GM04504 (cell line): ENCODE data around the gene MAN2B2.
"Not testable (repeated sequence)": the region's sequence is repeated elsewhere in the genome, so short reads cannot be mapped to it uniquely, and the experiment has no call there.

Experiments
- DNase-seq: peaks from one replicate; pipeline ENCODE4 v3.0.0-alpha.2; 2012; ENCODE audit warnings: low read depth

Gene MAN2B2

DNA sequence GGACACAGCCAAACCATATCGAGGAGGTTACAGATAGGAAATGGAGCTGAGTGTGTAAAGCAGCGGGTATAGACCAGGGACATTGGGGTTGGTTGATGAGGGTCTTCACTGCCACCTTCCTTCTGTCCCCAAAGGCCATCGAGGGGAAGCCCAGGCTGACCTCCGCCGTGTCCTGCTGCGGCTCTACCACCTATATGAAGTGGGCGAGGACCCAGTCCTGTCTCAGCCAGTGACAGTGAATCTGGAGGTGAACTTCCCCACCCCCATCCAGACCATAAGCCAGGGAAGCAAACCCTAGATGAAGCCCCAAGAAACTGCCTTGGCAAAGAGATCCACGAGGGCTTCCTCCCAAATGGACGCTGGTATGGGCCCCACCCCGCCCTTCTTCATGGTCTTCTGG lies 42.3 kb downstream of the MAN2B2 start:
- no peak for DNase-seq

DNA sequence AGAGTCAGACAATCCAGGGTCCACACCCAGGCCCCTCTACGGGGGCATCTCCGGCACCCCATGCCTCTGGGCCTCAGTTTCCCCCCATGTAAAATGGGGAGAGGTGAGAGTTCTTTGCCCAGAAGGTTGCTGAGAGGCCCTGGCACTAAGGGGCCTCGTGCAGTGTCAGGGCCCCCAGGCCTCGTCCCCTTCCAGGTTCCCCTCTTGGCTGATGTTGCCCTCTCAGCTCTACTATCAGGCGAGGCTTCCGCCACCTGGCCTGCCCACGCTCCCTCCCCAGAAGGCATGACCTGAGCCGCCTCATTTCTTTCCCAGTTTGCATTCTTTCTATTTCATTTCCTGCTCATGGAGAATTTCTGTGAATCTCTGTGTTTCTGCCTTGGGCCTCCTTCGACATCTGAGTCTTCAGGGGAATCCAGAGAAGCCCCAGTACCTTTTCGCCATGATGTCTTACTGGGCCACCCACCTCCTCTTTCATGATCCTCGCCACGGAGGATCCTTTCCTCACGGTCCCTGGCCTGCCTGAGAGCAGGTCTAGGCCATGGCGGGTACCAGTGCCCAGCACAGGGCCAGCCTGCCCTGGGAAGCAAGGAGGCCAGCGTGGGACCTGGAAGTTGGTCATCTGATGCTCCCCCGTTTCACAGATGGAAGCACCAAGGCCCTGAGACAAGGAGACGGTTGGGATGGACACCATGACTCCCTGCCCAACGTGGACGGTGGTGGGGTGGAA lies 43.6 kb downstream of the MAN2B2 start:
- DNase-seq: no peak

DNA sequence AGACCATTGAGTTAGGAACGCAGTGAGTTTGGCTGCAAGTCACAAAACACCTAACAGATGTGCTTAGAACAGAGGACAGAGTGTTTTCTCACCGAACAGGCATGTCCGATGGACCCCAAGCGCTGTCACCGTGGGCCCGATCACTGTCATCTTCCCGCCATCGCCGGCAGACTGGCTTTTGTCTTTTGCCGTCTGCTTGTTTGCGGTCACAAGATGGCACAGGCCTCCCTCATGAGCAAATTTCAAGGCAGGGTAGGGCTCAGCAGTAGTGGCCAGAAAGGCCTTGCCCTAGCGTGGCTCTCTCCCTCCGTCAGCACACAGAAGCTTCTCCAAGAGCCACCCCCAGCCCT lies 44.1 kb downstream of the MAN2B2 start:
- DNase-seq: no peak

- DNase-seq: no peak
These were observed 44.7 kb downstream of the MAN2B2 start for GRCh38 chr4:6619466-6620255.

- no peak for DNase-seq
These were observed 45.3 kb downstream of the MAN2B2 start for GRCh38 chr4:6620296-6620695.

GRCh38 chr4:6620891-6621555 lies 46.0 kb downstream of the MAN2B2 start:
- no peak for DNase-seq

GRCh38 chr4:6621556-6621927 lies 46.6 kb downstream of the MAN2B2 start:
- no peak for DNase-seq

DNA sequence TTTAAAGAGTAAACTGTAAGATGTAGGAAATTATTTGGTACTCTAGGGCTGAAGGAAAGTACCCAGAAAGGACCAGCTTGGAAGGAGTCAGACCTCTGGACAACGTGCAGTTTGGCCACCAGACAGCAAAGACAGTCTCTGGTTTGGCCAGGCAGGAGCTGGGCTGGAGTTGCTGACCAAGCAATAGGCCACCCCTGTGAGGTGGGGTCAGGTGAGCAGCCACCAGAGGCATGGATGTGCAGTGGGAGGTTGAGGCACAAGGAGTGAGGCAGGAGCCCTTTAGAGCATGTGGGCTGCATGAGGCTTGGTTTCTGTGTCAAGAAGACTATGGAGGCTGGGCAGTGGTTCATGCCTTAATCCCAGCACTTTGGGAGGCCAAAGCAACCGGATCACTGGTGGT lies 47.8 kb downstream of the MAN2B2 start:
- no peak for DNase-seq

DNA sequence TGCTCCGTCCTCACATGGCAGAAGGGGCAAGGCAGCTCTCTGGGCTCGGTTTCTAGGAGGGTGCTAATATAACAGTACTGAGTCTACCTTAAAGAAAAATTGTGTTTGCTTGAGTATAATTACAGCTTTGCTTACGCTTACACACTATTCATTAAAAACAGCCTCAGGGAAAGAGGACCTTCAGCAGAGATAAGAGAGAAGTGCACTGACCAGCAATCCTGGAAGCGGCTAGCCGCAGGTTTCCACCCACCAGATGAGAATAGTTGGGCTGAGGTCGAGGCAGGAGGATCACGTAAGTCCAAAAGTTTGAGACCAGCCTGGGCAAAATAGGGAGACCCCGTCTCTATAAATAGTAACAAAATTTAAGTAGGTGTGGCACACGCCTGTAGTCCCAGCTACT lies 50.3 kb downstream of the MAN2B2 start:
- no peak for DNase-seq

- DNase-seq: no peak
These were observed 51.1 kb downstream of the MAN2B2 start for GRCh38 chr4:6626066-6626465.

DNA sequence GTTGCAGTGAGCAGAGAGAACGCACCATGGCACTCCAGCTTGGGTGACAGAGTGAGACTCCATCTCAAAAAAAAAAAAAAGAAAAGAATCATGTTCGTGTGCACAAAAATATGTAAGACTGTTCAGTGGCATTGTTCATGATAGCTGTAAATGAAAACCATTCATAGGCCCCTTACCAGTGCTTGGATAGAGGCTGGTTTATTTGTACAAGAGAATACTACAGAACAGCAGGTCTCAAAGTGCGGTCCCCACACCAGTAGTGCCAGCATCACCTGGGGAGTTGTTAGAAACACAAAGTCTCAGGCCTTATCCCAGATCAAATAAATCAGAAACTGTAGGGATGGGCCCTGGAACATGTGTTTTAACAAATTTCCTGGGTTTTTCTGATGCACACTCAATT lies 52.8 kb downstream of the MAN2B2 start:
- no peak for DNase-seq

DNA sequence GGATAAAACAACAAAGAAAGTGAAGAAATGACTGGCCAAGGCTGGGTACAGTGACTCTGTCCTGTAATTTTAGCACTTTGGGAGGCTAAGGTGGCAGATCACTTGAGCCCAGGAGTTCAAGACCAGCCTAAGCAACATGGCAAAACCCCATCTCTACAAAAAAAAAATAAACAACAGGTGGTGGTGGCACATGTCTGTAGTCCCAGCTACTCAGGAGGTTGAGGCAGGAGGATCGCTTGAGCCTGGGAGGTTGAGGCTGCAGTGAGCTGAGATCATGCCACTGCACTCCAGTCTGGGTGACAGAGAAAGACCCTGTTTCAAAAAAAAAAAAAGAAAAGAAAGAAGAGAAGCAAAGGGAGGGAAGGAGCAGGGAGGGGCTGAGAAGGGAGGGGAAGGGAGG lies 53.5 kb downstream of the MAN2B2 start:
- not testable (repeated sequence) for DNase-seq

GRCh38 chr4:6632125-6632524 lies 57.1 kb downstream of the MAN2B2 start:
- DNase-seq: no peak

DNA sequence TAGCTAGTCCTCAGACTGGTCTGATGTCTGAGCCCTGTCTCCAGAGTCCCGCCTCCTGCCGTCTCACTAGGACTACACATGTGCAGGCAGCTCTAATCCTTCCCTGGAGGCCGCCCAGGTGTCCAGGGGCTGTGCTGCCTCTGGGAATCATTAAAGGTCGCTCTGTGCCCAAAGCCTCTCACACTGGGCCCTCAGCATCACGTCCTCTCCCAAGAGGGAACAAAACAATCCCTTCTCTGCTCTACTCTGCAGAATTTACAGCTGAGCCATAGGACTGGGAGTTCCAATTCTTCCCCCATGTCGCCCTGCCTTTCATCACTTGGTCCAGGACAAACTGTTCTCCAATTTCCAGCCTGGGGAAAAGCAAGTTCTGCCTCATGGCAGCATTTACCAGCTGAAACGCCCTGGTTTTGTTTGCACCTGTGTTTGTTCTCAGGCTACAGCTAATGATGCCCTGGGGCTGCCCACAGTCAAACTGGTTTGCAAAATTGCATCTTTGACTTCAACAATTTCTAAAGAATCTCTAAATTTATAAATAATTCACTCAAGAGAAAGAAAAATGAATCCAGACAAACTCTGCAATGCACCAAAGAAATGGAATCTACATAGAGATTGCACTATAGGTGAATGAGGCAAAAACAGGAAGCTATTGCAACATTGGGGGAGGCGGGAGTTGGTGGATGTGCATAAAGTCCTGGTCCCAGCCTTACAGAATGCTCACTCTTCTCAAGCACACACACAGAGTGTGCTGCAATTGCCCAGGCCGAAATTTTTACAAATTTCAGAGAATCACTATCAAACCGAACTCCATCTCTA lies 58.3 kb downstream of the MAN2B2 start:
- peak; percentile 3 for DNase-seq

GRCh38 chr4:6634746-6635145 lies 59.8 kb downstream of the MAN2B2 start:
- no peak for DNase-seq

DNA sequence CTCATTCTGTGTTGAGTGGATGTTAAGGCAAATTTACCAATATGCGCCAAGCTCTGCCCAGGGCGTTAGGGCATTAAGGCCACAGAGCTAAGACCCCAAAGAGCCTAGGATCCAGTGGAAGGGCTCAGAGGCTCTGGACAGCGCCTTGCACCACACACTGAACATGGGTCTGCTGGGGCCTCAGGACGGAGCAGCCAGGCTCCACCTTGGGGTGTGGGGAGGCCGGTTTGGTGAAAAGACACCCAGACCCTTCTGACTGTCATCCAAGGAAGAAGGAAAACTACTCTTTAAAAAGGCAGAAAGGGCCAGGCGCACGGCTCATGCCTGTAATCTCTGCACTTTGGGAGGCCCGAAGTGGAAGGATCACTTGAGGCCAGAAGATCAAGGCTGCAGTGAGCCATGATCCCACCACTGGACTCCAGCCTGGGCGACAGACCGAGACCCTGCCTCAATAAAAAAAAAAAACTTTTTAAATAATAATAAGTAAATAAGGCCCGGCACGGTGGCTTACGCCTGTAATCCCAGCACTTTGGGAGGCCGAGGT lies 64.2 kb downstream of the MAN2B2 start:
- no peak for DNase-seq

DNA sequence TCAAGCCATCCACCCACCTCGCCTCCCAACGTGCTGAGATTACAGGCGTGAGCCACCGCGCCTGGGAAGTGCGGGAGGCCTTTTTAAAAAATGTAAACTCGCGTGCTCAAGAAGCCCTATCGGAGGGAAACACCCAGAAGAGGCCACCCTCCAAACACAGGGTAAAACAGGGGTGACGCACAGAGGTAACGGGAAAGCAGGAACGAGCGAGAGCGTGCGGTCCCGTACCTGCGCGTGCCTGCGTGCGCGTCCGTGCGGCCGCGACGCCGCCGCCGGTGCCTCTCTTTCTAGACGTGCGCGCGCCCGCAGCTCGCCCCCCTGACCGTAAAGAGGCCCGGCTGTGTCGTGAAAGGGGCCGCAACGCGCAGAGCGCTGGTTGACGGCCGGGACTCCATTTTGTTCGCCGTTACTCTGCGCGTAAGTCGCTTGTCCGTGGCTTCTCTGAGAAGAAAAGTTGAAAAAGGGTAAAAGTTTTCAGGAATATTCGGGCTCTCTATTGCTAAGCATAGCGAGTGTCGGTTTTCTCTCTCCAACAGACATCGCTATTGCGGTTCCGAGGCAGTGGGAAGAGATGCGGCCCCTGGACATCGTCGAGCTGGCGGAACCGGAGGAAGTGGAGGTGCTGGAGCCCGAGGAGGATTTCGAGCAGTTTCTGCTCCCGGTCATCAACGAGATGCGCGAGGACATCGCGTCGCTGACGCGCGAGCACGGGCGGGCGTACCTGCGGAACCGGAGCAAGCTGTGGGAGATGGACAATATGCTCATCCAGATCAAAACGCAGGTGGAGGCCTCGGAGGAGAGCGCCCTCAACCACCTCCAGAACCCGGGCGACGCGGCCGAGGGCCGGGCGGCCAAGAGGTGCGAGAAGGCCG lies 65.5 kb downstream of the MAN2B2 start, which contains the start of gene MRFAP1:
Gene MRFAP1, plus strand, starts transcription at position 394 of the 872 bp plus-strand sequence. Its CDS starts 178 bp downstream, at position 572.
- peak; percentile 86 for DNase-seq

- peak; percentile 23 for DNase-seq
These were observed 66.4 kb downstream of the MAN2B2 start for GRCh38 chr4:6641164-6641970.

GRCh38 chr4:6641971-6642320 lies 67.0 kb downstream of the MAN2B2 start:
- DNase-seq: no peak
